ENCODE measurements around the gene GAS5.

DNA sequence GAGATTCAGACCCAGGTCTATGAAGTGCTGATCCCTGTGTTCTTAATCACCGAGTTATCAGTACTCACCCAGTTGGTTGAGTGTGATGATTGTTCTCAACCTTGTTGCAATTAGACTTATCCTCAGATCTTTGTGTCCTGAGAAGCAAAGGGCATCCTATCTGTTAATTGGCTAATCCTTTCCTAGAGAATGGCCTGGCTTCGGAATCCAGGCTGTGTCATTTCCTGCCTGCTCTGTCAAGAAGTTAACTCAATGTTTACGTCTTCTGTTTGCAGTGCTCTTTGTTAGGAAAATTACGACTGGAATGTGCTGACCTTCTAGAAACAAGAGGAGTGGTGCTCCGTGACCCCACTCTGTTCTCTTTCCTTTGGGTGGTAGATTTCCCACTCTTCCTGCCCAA, 14.7 kb downstream of the GAS5 start:
- TF ChIP-seq, protein P1, sequence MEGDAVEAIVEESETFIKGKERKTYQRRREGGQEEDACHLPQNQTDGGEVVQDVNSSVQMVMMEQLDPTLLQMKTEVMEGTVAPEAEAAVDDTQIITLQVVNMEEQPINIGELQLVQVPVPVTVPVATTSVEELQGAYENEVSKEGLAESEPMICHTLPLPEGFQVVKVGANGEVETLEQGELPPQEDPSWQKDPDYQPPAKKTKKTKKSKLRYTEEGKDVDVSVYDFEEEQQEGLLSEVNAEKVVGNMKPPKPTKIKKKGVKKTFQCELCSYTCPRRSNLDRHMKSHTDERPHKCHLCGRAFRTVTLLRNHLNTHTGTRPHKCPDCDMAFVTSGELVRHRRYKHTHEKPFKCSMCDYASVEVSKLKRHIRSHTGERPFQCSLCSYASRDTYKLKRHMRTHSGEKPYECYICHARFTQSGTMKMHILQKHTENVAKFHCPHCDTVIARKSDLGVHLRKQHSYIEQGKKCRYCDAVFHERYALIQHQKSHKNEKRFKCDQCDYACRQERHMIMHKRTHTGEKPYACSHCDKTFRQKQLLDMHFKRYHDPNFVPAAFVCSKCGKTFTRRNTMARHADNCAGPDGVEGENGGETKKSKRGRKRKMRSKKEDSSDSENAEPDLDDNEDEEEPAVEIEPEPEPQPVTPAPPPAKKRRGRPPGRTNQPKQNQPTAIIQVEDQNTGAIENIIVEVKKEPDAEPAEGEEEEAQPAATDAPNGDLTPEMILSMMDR (IDR thresholded peaks at IDR 0.05; ENCODE audit: low read length) = no peak
- no peak for TF ChIP-seq EZH2 (IDR thresholded peaks at IDR 0.05; ENCODE audit: borderline replicate concordance, low read length)
